Lower leg skin (tissue), 3 donors: Measurements from ENCODE around the gene COASY.

Experiments used
- CTCF ChIP-seq, 3 donors: fragments of 450-650 bp; IDR thresholded peaks; one replicate each; pipeline ENCODE4 v1.5.1; 2016; ENCODE audit warnings: antibody characterized with exemption in 3 of 3, mild to moderate bottlenecking in 3 of 3, moderate library complexity in 2 of 3
- POLR2A ChIP-seq, 2 donors: fragments of 450-650 bp; IDR thresholded peaks; one replicate each; pipeline ENCODE4 v1.6.1; 2016 to 2017; ENCODE audit warnings: antibody characterized with exemption in 2 of 2, mild to moderate bottlenecking in 1 of 2, moderate library complexity in 1 of 2

GRCh38 chr17:42554250-42555121 lies 7.5 kb upstream of the COASY start:
- TF ChIP-seq POLR2A (IDR thresholded peaks at IDR 0.05): peak in 1 of 2 donors; percentile 80
- no peak for TF ChIP-seq CTCF (IDR thresholded peaks at IDR 0.05)
